ENCODE data around the gene DNAJB1.

The DNAJB1 gene

DNA sequence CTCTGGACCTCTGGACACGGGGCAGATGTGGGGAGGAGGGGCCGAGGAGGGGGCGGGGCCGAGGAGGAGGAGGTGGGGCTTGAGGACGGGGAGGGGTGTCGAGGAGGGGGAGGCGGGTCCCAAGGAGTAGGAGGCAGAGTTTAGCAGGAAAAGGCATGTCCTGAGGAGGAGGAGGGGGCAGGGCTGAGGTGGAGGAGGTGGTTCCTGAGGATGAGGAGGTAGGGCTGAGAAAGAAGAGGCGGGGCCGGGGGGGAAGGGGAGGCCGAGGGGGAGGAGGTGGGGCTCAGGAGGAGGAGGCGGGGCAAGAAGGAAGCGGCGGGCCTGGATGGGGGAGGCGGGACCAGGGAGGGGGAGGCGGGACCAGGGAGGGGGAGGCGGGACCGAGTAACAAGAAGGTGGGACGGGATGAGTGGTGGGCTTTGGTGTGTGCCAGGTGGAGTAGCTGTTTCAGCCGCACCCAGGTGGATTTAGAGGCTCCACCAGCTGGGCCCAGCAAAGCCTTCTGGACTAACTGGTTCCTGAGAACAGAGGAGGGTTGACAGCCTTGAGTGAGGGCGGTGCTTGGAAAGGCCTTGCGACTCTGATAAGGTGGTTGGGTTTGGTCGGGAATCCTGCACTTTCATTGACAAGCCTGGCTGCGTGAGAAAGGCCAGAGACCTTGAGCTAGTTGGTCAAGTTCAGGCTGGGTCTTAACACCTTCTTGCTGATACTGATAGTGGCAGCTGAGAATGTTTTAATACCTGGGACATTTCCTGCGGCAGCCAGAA, 18.9 kb upstream of the DNAJB1 start:
- Histone ChIP-seq H3K4me3 (ENCODE audit: low read length in 2 of 2) (peak overlapping the region; percentile 27 to 71), H3K36me3 (ENCODE audit: control insufficient read depth in 2 of 2, insufficient read depth in 2 of 2, low read length in 2 of 2) (peaks cover 0 to 3% of the 10 kb centered on the region in 2 donors), H3K9me3 (ENCODE audit: control insufficient read depth in 2 of 2, low read length in 2 of 2) (no peaks in the 10 kb centered on the region), H3K27ac (ENCODE audit: low read length) (no peak overlapping the region), H3K9ac (ENCODE audit: low read length in 2 of 2) (no peak overlapping the region), H3K4me1 (ENCODE audit: control insufficient read depth, insufficient read depth, low read length) (peaks cover 5% of the 10 kb centered on the region), H3K27me3 (ENCODE audit: control insufficient read depth in 1 of 2, insufficient read depth in 2 of 2, low read length in 2 of 2) (no peaks in the 10 kb centered on the region)

DNA sequence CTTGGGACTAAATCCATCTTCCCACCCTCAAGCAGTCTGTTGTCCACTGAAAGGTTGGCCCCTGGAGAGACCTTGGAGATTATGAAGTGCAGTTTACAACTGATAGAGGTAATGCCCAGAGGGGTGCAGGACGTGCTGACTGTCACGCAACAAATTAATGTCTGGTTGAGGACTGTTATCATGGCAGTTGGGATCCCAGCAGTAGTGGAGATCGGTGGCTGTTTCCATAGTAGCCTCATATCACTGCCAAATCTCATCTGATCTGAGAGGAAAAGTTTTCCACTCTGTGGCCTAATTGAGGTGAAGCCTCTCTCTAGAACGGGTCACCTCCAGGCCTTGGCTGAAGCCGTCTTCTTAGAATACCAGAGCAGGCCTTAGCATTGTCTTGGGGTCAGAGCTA, 15.3 kb upstream of the DNAJB1 start:
- Histone ChIP-seq H3K9ac (ENCODE audit: low read length in 2 of 2) (no peak overlapping the region), H3K27me3 (ENCODE audit: control insufficient read depth in 1 of 2, insufficient read depth in 2 of 2, low read length in 2 of 2) (no peaks in the 10 kb centered on the region), H3K4me3 (ENCODE audit: low read length in 2 of 2) (no peak overlapping the region), H3K9me3 (ENCODE audit: control insufficient read depth in 2 of 2, low read length in 2 of 2) (no peaks in the 10 kb centered on the region), H3K27ac (ENCODE audit: low read length) (no peak overlapping the region), H3K4me1 (ENCODE audit: control insufficient read depth, insufficient read depth, low read length) (peaks cover 8% of the 10 kb centered on the region), H3K36me3 (ENCODE audit: control insufficient read depth in 2 of 2, insufficient read depth in 2 of 2, low read length in 2 of 2) (peaks cover 0 to 3% of the 10 kb centered on the region in 2 donors)

GRCh38 chr19:14530506-14530905, 12.3 kb upstream of the DNAJB1 start:
- Histone ChIP-seq H3K36me3 (ENCODE audit: control insufficient read depth in 2 of 2, insufficient read depth in 2 of 2, low read length in 2 of 2) (peaks cover 0 to 3% of the 10 kb centered on the region in 2 donors), H3K4me3 (ENCODE audit: low read length in 2 of 2) (no peak overlapping the region), H3K9me3 (ENCODE audit: control insufficient read depth in 2 of 2, low read length in 2 of 2) (no peaks in the 10 kb centered on the region), H3K9ac (ENCODE audit: low read length in 2 of 2) (peak overlapping the region in 1 of 2 donors; percentile 82), H3K27me3 (ENCODE audit: control insufficient read depth in 1 of 2, insufficient read depth in 2 of 2, low read length in 2 of 2) (no peaks in the 10 kb centered on the region), H3K4me1 (ENCODE audit: control insufficient read depth, insufficient read depth, low read length) (peaks cover 3% of the 10 kb centered on the region), H3K27ac (ENCODE audit: low read length) (no peak overlapping the region)

DNA sequence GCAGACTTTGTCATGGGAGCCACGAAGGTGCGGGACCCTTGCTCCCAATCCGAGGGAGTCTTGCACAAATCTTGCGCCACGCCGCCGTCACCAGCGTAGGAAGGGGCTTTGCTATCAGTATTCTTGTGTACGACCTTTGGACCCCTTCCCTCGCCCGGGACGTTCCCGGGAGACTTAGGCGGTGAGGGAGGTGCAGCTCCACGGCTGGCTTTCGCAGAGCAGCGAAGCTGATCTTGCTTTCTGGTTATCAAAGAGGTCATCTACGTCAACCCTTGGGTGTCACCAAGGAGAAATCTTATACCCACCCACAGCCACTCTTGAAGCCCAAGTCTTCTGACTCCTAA, 11.8 kb upstream of the DNAJB1 start:
- Histone ChIP-seq H3K4me3 (ENCODE audit: low read length in 2 of 2) (peak overlapping the region; percentile 96 to 97), H3K9ac (ENCODE audit: low read length in 2 of 2) (peak overlapping the region; percentile 81 to 82), H3K4me1 (ENCODE audit: control insufficient read depth, insufficient read depth, low read length) (peaks cover 3% of the 10 kb centered on the region)

DNA sequence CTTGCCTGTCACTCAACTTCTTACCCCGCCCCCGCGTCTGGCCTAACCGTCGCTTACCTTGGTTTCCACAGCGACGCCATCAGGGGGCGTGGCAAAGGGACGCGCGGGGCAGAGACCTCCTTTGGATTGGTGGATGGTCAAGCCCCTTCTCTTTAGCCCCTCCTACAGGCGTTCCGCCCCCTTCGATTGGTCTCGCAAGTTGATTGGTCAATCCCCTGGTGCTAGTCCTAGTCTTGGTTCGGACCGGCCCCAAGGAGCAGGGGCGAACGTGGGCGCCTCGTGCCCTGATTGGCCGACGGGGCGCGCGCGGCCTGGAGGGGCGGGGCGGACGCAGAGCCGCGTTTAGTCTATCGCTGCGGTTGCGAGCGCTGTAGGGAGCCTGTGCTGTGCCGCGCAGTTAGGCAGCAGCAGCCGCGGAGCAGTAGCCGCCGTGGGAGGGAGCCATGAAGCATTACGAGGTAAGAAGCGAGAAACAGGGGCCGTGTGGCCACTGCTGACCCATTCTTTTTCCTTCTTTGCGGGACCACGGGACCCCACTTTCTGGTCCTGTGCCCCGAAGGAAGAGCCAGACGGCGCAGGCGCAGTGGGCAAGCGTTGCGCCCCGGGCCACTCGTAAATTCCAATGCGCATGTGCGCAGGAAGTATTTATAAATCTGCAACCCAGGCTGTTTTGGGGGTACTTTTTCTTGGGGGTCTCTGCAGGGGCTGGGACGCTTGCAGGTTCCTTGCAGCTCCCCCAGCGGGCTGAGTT, 11.2 kb upstream of the DNAJB1 start, which contains the start of gene TECR:
TSS of gene TECR (plus strand) at position 341 of the 751 bp plus-strand sequence. CDS start at position 444, 103 bp downstream.
- no peaks in the 10 kb centered on the region for H3K9me3 ChIP-seq (ENCODE audit: control insufficient read depth in 2 of 2, low read length in 2 of 2)
- no peaks in the 10 kb centered on the region for H3K27me3 ChIP-seq (ENCODE audit: control insufficient read depth in 1 of 2, insufficient read depth in 2 of 2, low read length in 2 of 2)
- peaks cover 3% of the 10 kb centered on the region for H3K4me1 ChIP-seq (ENCODE audit: control insufficient read depth, insufficient read depth, low read length)
- H3K9ac ChIP-seq (ENCODE audit: low read length in 2 of 2), result peak within 1 kb of the TSS; percentile 81 to 82
- no peaks in the 10 kb centered on the region for H3K36me3 ChIP-seq (ENCODE audit: control insufficient read depth in 2 of 2, insufficient read depth in 2 of 2, low read length in 2 of 2)
- peak within 1 kb of the TSS; percentile 96 to 97 for H3K4me3 ChIP-seq (ENCODE audit: low read length in 2 of 2)
- peak within 1 kb of the TSS; percentile 76 for H3K27ac ChIP-seq (ENCODE audit: low read length)

More for the DNA sequence above, 11.8 kb upstream of the DNAJB1 start:
- Histone ChIP-seq H3K36me3 (ENCODE audit: control insufficient read depth in 2 of 2, insufficient read depth in 2 of 2, low read length in 2 of 2) (peaks cover 0 to 3% of the 10 kb centered on the region in 2 donors), H3K27ac (ENCODE audit: low read length) (peak overlapping the region; percentile 76), H3K9me3 (ENCODE audit: control insufficient read depth in 2 of 2, low read length in 2 of 2) (no peaks in the 10 kb centered on the region), H3K27me3 (ENCODE audit: control insufficient read depth in 1 of 2, insufficient read depth in 2 of 2, low read length in 2 of 2) (no peaks in the 10 kb centered on the region)

GRCh38 chr19:14528419-14529253, 10.4 kb upstream of the DNAJB1 start:
- no peaks in the 10 kb centered on the region for H3K27me3 ChIP-seq (ENCODE audit: control insufficient read depth in 1 of 2, insufficient read depth in 2 of 2, low read length in 2 of 2)
- peak overlapping the region; percentile 54 to 97 for H3K4me3 ChIP-seq (ENCODE audit: low read length in 2 of 2)
- peak overlapping the region; percentile 41 for H3K27ac ChIP-seq (ENCODE audit: low read length)
- H3K36me3 ChIP-seq (ENCODE audit: control insufficient read depth in 2 of 2, insufficient read depth in 2 of 2, low read length in 2 of 2), result no peaks in the 10 kb centered on the region
- H3K9ac ChIP-seq (ENCODE audit: low read length in 2 of 2), result peak overlapping the region in 1 of 2 donors; percentile 29
- peaks cover 3% of the 10 kb centered on the region for H3K4me1 ChIP-seq (ENCODE audit: control insufficient read depth, insufficient read depth, low read length)
- no peaks in the 10 kb centered on the region for H3K9me3 ChIP-seq (ENCODE audit: control insufficient read depth in 2 of 2, low read length in 2 of 2)

DNA sequence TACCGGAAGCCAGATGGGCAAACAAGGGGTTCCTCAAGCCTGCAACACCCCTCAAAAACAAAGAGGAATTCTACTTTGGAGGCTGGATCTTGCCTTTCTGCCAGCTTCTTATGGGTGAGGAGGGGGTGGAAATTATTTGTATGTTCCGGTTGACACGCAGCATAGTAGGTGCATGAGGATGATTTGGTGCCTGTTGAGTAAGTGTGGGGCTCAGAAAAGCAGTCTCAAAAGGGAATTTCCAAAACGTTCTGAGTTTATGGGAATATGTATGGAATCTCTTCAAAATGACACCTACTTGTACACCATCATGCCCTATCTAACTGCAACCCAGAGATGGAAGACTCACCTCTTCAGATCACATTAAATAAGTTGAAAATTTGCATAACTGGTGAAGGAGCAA, 8.2 kb upstream of the DNAJB1 start:
- no peak overlapping the region for H3K4me3 ChIP-seq (ENCODE audit: low read length in 2 of 2)

GRCh38 chr19:14525729-14526128, 7.5 kb upstream of the DNAJB1 start:
- Histone ChIP-seq H3K9me3 (ENCODE audit: control insufficient read depth in 2 of 2, low read length in 2 of 2) (no peaks in the 10 kb centered on the region), H3K9ac (ENCODE audit: low read length in 2 of 2) (no peak overlapping the region), H3K27me3 (ENCODE audit: control insufficient read depth in 1 of 2, insufficient read depth in 2 of 2, low read length in 2 of 2) (no peaks in the 10 kb centered on the region), H3K27ac (ENCODE audit: low read length) (no peak overlapping the region), H3K4me1 (ENCODE audit: control insufficient read depth, insufficient read depth, low read length) (peaks cover 3% of the 10 kb centered on the region), H3K4me3 (ENCODE audit: low read length in 2 of 2) (no peak overlapping the region), H3K36me3 (ENCODE audit: control insufficient read depth in 2 of 2, insufficient read depth in 2 of 2, low read length in 2 of 2) (no peaks in the 10 kb centered on the region)

More for the DNA sequence above, 8.2 kb upstream of the DNAJB1 start:
- Histone ChIP-seq H3K27ac (ENCODE audit: low read length) (no peak overlapping the region), H3K9ac (ENCODE audit: low read length in 2 of 2) (no peak overlapping the region), H3K27me3 (ENCODE audit: control insufficient read depth in 1 of 2, insufficient read depth in 2 of 2, low read length in 2 of 2) (no peaks in the 10 kb centered on the region), H3K36me3 (ENCODE audit: control insufficient read depth in 2 of 2, insufficient read depth in 2 of 2, low read length in 2 of 2) (no peaks in the 10 kb centered on the region), H3K9me3 (ENCODE audit: control insufficient read depth in 2 of 2, low read length in 2 of 2) (no peaks in the 10 kb centered on the region), H3K4me1 (ENCODE audit: control insufficient read depth, insufficient read depth, low read length) (peaks cover 3% of the 10 kb centered on the region)

DNA sequence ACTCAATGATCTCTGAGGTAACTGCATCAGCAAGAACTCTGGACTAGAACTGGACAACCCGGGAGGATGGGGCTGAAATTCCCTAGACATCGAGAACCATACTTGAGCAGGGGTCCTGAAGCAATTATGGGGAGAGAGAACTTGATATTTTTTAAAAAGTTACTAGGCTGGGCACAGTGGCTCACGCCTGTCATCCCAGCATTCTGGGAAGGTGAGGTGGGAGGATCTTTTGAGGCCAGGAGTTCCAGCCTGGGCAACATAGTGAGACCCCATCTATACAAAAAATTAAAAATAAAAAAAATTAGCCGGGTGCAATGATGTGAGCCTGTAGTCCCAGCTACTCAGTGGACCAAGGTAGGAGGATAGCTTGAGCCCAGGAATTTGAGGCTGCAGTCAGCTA, 2.3 kb upstream of the DNAJB1 start:
- H3K4me3 ChIP-seq (ENCODE audit: low read length in 2 of 2), result no peak overlapping the region
- peaks cover 23% of the 10 kb centered on the region for H3K4me1 ChIP-seq (ENCODE audit: control insufficient read depth, insufficient read depth, low read length)
- no peaks in the 10 kb centered on the region for H3K9me3 ChIP-seq (ENCODE audit: control insufficient read depth in 2 of 2, low read length in 2 of 2)
- H3K27ac ChIP-seq (ENCODE audit: low read length), result no peak overlapping the region
- peaks cover 8 to 9% of the 10 kb centered on the region in 2 donors for H3K36me3 ChIP-seq (ENCODE audit: control insufficient read depth in 2 of 2, insufficient read depth in 2 of 2, low read length in 2 of 2)
- no peaks in the 10 kb centered on the region for H3K27me3 ChIP-seq (ENCODE audit: control insufficient read depth in 1 of 2, insufficient read depth in 2 of 2, low read length in 2 of 2)
- H3K9ac ChIP-seq (ENCODE audit: low read length in 2 of 2), result no peak overlapping the region

- H3K27ac ChIP-seq (ENCODE audit: low read length), result no peak overlapping the region
- no peak overlapping the region for H3K4me3 ChIP-seq (ENCODE audit: low read length in 2 of 2)
- H3K9ac ChIP-seq (ENCODE audit: low read length in 2 of 2), result no peak overlapping the region
Observed at GRCh38 chr19:14519860-14520407, 1.7 kb upstream of the DNAJB1 start.

More at GRCh38 chr19:14519860-14520407, 1.7 kb upstream of the DNAJB1 start:
- peaks cover 14 to 15% of the 10 kb centered on the region in 2 donors for H3K36me3 ChIP-seq (ENCODE audit: control insufficient read depth in 2 of 2, insufficient read depth in 2 of 2, low read length in 2 of 2)
- no peaks in the 10 kb centered on the region for H3K9me3 ChIP-seq (ENCODE audit: control insufficient read depth in 2 of 2, low read length in 2 of 2)
- no peaks in the 10 kb centered on the region for H3K27me3 ChIP-seq (ENCODE audit: control insufficient read depth in 1 of 2, insufficient read depth in 2 of 2, low read length in 2 of 2)
- peaks cover 29% of the 10 kb centered on the region for H3K4me1 ChIP-seq (ENCODE audit: control insufficient read depth, insufficient read depth, low read length)
